ENCODE data around the gene CCDC73.

DNA sequence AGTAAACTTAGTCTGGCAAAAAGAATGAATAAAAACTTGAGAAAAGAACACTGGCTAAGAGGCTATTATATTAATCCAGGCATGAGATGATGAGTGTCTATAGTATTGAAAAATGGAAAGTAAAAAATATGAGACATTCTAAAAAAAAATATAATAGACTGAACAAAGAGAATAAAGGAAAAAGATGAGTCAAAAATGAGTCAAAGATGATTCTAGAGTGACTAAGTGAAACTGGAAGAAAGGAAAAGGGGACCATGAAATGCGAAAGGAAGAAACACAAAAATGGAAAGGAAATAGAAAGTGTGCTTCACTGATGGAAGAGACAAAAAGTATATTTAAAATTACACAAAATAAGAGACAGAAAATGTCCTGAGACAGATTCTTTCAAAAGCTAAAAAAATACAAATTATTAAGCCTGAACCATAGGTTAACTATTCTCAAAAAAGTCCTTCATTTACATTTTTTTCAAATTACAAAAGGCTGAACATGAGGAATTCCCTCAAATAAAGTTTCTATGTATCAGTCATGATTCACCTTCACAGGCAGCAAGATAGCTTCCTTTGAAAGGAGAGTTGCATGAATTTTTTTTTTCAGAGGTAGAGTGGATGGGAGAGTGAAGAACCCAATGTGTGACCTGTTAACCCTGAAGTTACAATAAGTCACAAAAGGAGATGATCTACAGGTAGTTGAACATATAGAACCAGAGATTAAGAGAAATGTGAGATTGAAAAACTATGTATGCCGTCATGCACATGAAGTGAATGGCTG is 135.6 kb downstream of the CCDC73 start:
- TF ChIP-seq, protein P1, sequence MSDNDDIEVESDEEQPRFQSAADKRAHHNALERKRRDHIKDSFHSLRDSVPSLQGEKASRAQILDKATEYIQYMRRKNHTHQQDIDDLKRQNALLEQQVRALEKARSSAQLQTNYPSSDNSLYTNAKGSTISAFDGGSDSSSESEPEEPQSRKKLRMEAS (IDR thresholded peaks at IDR 0.05; ENCODE audit: low read depth, low read length) = no peak
- TF ChIP-seq, protein P2, sequence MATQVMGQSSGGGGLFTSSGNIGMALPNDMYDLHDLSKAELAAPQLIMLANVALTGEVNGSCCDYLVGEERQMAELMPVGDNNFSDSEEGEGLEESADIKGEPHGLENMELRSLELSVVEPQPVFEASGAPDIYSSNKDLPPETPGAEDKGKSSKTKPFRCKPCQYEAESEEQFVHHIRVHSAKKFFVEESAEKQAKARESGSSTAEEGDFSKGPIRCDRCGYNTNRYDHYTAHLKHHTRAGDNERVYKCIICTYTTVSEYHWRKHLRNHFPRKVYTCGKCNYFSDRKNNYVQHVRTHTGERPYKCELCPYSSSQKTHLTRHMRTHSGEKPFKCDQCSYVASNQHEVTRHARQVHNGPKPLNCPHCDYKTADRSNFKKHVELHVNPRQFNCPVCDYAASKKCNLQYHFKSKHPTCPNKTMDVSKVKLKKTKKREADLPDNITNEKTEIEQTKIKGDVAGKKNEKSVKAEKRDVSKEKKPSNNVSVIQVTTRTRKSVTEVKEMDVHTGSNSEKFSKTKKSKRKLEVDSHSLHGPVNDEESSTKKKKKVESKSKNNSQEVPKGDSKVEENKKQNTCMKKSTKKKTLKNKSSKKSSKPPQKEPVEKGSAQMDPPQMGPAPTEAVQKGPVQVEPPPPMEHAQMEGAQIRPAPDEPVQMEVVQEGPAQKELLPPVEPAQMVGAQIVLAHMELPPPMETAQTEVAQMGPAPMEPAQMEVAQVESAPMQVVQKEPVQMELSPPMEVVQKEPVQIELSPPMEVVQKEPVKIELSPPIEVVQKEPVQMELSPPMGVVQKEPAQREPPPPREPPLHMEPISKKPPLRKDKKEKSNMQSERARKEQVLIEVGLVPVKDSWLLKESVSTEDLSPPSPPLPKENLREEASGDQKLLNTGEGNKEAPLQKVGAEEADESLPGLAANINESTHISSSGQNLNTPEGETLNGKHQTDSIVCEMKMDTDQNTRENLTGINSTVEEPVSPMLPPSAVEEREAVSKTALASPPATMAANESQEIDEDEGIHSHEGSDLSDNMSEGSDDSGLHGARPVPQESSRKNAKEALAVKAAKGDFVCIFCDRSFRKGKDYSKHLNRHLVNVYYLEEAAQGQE (IDR thresholded peaks at IDR 0.05; ENCODE audit: low read depth, low read length) = no peak
- TF ChIP-seq RAD21 (IDR thresholded peaks at IDR 0.05; ENCODE audit: insufficient read depth, low read depth, low read length) (no peak), RCOR1 (conservative IDR thresholded peaks at IDR 0.05; ENCODE audit: low read depth, low read length) (no peak), POLR2A (IDR thresholded peaks at IDR 0.05; ENCODE audit: low read depth, low read length) (no peak), FOXK2 (IDR thresholded peaks at IDR 0.05) (no peak), POU2F2 (IDR thresholded peaks at IDR 0.05; ENCODE audit: borderline replicate concordance, low read depth, low read length) (no peak)
- TF ChIP-seq, protein P3, sequence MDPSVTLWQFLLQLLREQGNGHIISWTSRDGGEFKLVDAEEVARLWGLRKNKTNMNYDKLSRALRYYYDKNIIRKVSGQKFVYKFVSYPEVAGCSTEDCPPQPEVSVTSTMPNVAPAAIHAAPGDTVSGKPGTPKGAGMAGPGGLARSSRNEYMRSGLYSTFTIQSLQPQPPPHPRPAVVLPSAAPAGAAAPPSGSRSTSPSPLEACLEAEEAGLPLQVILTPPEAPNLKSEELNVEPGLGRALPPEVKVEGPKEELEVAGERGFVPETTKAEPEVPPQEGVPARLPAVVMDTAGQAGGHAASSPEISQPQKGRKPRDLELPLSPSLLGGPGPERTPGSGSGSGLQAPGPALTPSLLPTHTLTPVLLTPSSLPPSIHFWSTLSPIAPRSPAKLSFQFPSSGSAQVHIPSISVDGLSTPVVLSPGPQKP (IDR thresholded peaks at IDR 0.05; ENCODE audit: low read depth, low read length) = no peak

All from GM12878 (cell line).